ENCODE data around the gene NDRG3. TPM values are rescaled to one million over a fixed set of nuclear protein-coding genes. Genes with fewer than 3 reads are reported as not detected.

Gene NDRG3
- total RNA-seq, 2 experiments from 2014 or later: 19.2 to 19.3 TPM

- intact Hi-C loops (cut with micrococcal nuclease): no loop called here
- peak overlapping the region; percentile 32 for H3K27ac Mint-ChIP-seq
- POLR2A ChIA-PET: interaction anchor here (1.5 to 2.8 kb wide), 3 partner anchors 10 to 15 kb away, joined by 3 to 18 read pairs (median 11); partner anchors contain the start of gene SLA2
- H3K36me3 Mint-ChIP-seq (ENCODE audit: low read depth): peaks cover 49% of the 10 kb centered on the region
- TF ChIP-seq, protein P1, sequence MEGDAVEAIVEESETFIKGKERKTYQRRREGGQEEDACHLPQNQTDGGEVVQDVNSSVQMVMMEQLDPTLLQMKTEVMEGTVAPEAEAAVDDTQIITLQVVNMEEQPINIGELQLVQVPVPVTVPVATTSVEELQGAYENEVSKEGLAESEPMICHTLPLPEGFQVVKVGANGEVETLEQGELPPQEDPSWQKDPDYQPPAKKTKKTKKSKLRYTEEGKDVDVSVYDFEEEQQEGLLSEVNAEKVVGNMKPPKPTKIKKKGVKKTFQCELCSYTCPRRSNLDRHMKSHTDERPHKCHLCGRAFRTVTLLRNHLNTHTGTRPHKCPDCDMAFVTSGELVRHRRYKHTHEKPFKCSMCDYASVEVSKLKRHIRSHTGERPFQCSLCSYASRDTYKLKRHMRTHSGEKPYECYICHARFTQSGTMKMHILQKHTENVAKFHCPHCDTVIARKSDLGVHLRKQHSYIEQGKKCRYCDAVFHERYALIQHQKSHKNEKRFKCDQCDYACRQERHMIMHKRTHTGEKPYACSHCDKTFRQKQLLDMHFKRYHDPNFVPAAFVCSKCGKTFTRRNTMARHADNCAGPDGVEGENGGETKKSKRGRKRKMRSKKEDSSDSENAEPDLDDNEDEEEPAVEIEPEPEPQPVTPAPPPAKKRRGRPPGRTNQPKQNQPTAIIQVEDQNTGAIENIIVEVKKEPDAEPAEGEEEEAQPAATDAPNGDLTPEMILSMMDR (IDR thresholded peaks at IDR 0.05): no peak
- no peaks in the 10 kb centered on the region for H3K27me3 Mint-ChIP-seq
- H3K9me3 Mint-ChIP-seq: no peaks in the 10 kb centered on the region
- CTCF ChIA-PET: interaction anchor here (2.7 kb wide), 1 partner anchor 123 kb away, joined by 5 read pairs; no protein-coding TSS in a partner anchor
- peaks cover 50% of the 10 kb centered on the region for H3K4me1 Mint-ChIP-seq (ENCODE audit: low read depth)
- DNase-seq (no peak), ATAC-seq (no peak)
- no peak overlapping the region for H3K4me3 Mint-ChIP-seq
Observed at GRCh38 chr20:36631646-36632045, 114.2 kb downstream of the NDRG3 start.

DNA sequence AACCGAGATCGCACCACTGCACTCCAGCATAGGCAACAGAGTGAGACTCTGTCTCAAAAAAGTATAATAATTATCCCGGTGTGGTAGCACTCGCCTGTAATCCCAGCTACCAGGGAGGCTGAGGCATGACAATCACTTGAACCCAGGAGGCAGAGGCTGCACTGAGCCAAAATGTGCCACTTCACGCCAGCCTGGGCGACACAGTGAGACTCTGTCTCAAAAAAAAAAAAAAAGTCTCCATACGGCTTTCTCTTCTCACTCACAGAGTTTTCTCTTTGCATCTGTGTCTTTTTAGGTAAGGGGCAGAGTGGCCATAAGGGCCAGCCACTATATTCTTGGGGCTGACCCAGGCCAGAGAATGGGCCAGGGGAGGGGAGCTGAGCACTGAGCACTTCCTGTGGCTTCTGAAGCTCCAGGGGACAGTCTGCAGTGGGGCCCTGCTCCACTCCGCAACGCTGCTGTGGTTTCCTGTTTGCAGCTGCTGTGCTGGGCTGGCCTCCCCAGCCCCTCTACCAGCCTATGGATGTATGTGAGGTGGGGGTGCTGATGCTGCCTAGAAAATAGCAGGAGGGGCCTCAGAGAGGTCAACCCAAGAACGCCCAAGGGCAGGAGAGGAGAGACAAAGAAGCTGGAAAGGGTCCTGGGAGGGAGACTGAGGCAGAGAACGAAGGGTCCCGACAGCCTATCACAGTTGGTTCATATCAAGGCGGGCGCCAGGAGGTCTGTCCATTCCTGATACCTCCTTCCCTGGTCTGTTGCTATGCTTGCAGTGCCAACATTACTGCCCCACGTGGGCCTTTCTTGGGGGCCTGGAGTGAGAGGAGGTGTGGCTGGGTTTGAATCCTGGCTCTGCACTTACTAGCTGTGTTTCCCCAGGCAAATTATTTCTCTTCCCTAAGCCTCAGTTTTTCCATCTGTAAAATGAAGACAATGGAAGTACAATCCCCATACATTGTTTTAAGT, 115.9 kb downstream of the NDRG3 start:
- ATAC-seq (peak; percentile 94), DNase-seq (peak; percentile 75)
- peak overlapping the region; percentile 97 for H3K27ac Mint-ChIP-seq
- TF ChIP-seq, protein P1 (IDR thresholded peaks at IDR 0.05): no peak
- intact Hi-C loops (cut with micrococcal nuclease): no loop called here
- CTCF ChIA-PET: interaction anchor here (0.6 to 2.7 kb wide), 7 partner anchors 14 to 257 kb away, joined by 3 to 5 read pairs (median 3); partner anchors contain the start of genes RAB5IF and SLA2
- peaks cover 46% of the 10 kb centered on the region for H3K4me1 Mint-ChIP-seq (ENCODE audit: low read depth)
- H3K27me3 Mint-ChIP-seq: no peaks in the 10 kb centered on the region
- H3K4me3 Mint-ChIP-seq: peak overlapping the region; percentile 59
- H3K36me3 Mint-ChIP-seq (ENCODE audit: low read depth): peaks cover 53% of the 10 kb centered on the region
- POLR2A ChIA-PET: interaction anchor here (0.8 to 3.0 kb wide), 8 partner anchors 8 to 599 kb away, joined by 3 to 18 read pairs (median 6); partner anchors contain the start of genes RAB5IF and SLA2
- no peaks in the 10 kb centered on the region for H3K9me3 Mint-ChIP-seq

DNA sequence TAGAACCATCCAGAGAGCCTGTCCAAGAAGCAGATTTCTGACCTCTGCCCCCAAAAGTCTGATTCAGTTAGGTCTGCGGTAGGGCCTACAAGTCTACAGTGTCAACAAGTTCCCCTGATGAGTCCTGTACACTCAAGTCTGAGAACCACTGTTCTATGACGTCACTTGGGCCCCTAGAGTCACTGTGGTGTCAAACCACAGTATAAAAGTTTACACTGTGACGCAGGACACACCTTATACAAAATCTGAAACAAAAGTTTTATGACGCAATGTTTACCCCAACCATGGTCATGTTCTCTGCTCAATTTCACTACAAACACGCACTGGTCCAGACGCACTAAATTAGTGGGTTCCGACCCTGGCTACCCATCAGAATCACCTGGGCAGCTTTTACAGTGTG, 117.8 kb downstream of the NDRG3 start:
- intact Hi-C loops (cut with micrococcal nuclease): no loop called here
- Mint-ChIP-seq H3K4me1 (ENCODE audit: low read depth) (peaks cover 52% of the 10 kb centered on the region), H3K27me3 (no peaks in the 10 kb centered on the region), H3K9me3 (no peaks in the 10 kb centered on the region), H3K36me3 (ENCODE audit: low read depth) (peaks cover 66% of the 10 kb centered on the region), H3K27ac (peak overlapping the region; percentile 81), H3K4me3 (no peak overlapping the region)
- peak; percentile 61 for DNase-seq
- ATAC-seq: peak; percentile 53
- CTCF ChIA-PET: interaction anchor here (1.2 to 1.3 kb wide), 2 partner anchors 16 to 22 kb away, joined by 3 to 4 read pairs; no protein-coding TSS in a partner anchor
- POLR2A ChIA-PET: interaction anchor here (0.8 to 2.8 kb wide), 6 partner anchors 17 to 146 kb away, joined by 3 to 11 read pairs (median 3); partner anchors contain the start of genes RAB5IF and SLA2
- TF ChIP-seq, protein P1 (IDR thresholded peaks at IDR 0.05): no peak

DNA sequence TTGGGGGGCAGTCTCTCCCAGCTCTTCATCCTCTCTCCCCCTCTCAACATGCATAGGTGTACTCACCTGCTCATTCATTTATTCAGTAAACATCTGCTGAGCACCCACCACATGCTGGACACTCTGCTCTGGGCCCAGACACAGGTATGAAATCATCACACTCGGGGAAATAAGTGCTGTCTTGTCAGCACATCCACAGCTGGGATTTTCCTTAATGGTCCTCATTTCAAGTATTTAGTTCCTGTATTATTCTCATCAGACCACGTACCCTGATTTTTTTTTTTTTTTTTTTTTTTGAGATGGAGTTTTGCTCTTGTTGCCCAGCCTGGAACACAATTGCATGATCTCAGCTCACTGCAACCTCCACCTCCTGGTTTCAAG, 121.0 kb downstream of the NDRG3 start:
- no peaks in the 10 kb centered on the region for H3K27me3 Mint-ChIP-seq
- CTCF ChIA-PET: interaction anchor here (1.2 to 2.6 kb wide), 4 partner anchors 11 to 19 kb away, joined by 3 to 7 read pairs (median 5); partner anchors contain the start of gene RAB5IF
- no peaks in the 10 kb centered on the region for H3K9me3 Mint-ChIP-seq
- no peak overlapping the region for H3K4me3 Mint-ChIP-seq
- ATAC-seq (no peak), DNase-seq (no peak)
- intact Hi-C loops (cut with micrococcal nuclease): no loop called here
- H3K36me3 Mint-ChIP-seq (ENCODE audit: low read depth): peaks cover 52% of the 10 kb centered on the region
- H3K27ac Mint-ChIP-seq: peak overlapping the region; percentile 55
- POLR2A ChIA-PET: interaction anchor here (0.7 to 1.3 kb wide), 3 partner anchors 19 to 113 kb away, joined by 3 read pairs; partner anchors contain the start of gene RAB5IF
- peaks cover 37% of the 10 kb centered on the region for H3K4me1 Mint-ChIP-seq (ENCODE audit: low read depth)
- TF ChIP-seq, protein P1 (IDR thresholded peaks at IDR 0.05): no peak
